HTR-8/SVneo (cell line): ENCODE data around the gene PIN1.

Source experiments
- DNase-seq: peaks from one replicate; pipeline ENCODE4 v3.0.0; 2011; ENCODE audit warnings: low spot score, mixed read lengths; ENCODE audit not compliant: insufficient read length
- FAIRE-seq: peaks from 2 replicates; lab custom pipeline; 2011; peaks lifted over from hg19 to GRCh38; lab: Jason Lieb, UNC

The PIN1 gene

DNA sequence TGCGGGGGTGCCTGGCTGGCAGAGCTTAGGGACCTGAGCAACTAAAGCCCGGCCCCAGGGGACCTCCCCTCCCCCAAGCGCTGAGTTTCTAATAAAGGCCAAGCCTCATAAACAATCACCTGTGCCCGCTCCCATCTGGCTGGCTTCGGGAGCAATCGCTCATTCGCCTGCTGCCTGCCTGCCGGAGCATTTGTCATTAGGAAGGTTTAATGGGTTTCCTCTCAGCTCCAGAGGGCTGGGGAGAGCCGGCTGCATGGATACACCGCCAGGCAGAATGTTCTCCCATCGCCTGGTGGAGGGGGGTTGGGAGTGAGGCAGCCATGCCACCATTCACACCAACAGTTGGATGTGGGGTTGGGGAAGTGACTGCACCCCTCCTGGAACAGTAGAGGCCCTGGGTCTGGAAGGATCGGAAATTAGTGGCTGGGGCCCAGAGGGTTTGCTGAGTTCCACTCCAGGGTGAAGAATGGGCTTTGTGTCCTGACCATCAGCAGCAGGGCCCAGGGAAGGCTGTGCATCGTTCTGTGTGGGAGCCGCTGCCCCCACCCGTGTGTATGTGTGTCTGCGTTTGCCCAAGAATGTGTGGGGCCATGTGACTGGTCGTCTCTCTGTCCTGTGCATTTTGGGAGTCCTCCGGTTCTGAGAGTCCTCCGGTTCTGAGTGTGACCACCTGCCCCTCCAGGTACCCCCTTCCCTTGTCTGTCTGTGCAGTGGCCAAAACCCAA lies 15.3 kb downstream of the PIN1 start:
- no peak for DNase-seq
- no peak for FAIRE-seq

DNA sequence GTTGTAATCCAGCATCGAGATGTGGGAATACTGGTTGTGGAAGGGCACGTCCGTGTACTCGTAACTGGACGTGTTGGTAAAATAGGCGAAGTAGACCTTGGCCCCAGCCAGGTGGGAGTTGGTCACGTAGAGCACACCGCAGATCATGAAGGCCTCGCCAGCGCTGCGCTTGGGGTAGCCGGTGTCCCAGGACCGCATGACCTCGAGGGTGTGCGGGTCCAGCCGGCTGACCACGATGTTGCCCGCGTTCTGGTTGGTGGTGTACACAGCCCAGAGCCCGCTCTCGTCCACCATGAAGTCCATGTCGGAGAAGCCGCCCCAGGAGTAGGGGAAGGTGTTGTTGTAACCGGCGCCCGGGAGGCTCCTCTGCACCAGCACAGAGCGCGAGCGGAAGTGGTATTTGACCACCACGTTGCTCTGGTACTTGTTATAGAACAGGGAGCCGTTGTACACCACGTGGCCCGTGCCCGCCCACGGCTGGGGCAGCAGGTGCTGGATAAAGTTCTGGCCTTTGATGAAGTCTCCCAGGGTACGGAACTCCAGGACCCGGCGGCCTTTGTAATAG lies 19.2 kb downstream of the PIN1 start:
- DNase-seq (no peak), FAIRE-seq (peak; percentile 36)

DNA sequence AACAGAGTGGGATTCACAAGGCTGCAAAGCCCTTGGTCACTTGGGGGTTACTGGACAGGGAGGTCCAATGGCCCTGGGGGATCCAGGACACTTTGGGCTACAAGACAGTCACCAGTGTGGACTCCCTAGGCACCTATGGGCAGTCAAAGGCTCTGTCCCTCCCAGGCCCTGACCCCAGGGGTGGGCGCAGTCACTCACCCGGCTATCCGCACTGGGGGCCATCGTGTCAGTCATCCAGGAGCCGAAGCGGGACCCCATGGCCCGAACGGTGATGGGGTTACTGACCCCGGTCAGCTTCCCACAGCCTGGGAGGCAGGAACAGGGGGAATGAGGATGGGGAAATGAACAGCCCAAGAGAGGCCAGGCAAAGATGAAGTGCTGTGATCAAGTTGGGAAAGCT lies 21.5 kb downstream of the PIN1 start:
- no peak for DNase-seq
- FAIRE-seq, result no peak

DNA sequence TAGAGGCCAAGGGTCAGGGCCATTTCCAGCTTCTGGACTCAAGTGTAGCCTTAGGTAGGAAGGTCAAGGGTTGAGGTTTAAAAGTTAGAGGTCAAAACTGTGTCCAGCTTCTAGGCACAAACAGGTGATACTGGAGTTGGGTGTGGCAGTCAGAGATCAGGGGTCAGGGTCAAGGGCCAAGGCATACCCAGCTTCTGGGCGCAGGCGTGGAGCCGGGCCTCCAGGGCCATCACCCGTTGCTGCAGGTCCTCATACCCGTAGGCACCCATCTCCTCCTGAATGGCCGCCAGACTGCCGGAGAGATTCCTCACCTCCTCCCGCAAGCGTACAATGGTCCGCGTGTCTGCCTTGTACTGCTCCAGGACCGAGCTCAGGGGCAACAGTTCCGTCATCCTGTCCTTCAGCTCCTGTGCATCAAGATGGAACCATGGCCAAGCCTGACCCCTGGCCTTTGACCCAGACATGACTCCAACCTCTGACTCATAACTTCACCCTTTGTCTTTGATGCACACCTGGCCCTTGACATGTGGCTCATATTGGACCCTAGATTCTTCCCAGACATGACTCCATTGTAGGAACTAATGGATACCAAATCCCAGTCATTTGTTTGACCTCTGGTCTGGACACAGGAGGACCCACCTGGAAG lies 22.1 kb downstream of the PIN1 start:
- FAIRE-seq, result no peak
- no peak for DNase-seq

DNA sequence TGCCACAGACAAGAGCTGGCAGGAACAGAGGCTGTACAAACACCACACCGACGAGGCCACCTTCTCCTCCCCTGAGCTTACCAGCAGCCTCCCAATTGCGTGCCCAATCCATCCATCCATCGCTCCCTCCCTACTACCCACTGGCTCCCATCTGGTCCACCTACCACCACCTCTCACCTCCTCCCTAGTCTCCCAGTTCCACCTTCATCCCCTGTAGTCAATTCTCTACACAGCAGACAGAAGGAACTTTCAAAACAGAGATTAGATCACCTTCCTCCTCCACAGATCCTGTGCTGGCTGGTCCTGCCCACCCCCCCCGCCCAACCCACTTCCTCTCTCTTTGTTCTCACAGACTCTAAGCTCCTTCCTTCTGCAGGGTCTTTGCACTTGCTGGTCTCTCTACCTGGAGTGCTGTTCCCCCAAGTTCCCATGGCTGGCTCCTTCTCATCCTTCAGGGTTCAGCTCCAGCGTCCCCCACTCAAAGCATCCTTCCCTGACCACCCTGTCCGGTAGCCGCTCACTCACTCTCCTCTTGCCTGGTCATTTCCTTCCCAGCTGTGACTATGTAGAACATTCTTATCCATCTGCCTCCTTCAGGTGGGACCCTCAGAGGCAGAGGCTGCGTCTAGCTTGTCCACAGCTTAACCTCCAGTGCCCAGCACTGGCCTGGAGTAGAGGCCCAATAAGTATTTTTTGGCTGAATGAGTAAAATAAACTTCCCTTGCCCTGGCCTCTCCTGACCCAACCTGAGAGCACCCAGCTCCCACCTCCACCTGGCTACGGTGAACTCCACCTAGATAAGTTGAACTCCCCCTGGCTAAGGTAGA lies 23.0 kb downstream of the PIN1 start:
- FAIRE-seq (peak; percentile 40), DNase-seq (no peak)

DNA sequence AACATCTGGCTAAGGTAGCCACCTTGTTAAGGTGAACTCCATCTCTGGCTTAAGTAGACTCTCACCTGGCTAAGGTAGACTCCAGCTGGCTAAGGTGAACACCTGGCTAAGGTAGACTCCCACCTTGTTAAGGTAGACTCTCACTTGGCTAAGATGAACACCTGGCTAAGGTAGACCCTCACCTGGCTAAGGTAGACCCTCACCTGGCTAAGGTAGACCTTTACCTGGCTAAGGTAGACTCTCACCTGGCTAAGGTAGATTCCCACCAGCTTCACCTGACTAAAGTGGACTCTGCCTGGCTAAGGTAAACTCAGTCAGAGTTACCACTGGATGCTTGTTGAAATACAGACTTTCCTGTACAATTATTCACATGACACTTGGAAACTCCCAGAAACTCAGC lies 23.6 kb downstream of the PIN1 start:
- no peak for DNase-seq
- FAIRE-seq, result no peak

DNA sequence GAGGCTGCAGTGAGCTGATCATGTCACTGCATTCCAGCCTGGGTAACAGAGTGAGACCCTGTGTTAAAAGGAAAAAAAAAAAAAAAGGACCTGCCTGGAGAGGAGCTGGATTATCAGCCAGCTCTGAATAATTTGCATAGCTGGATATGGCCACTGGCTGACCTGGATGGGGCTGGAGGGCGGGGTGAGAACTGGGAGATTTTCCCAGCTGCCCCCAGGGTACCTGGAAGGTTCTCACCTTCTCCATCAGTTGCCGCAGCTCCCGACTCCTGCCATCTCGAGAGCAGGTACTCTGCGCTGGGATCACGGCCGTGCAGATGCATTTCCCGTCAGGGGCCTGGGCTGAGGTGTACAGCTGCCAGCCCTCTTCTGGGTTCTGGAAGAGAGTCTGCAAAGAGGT lies 25.3 kb downstream of the PIN1 start:
- no peak for DNase-seq
- no peak for FAIRE-seq

GRCh38 chr19:9861503-9861902 lies 26.4 kb downstream of the PIN1 start:
- FAIRE-seq, result no peak
- DNase-seq, result no peak

GRCh38 chr19:9862938-9863337 lies 27.8 kb downstream of the PIN1 start:
- DNase-seq (no peak), FAIRE-seq (no peak)

DNA sequence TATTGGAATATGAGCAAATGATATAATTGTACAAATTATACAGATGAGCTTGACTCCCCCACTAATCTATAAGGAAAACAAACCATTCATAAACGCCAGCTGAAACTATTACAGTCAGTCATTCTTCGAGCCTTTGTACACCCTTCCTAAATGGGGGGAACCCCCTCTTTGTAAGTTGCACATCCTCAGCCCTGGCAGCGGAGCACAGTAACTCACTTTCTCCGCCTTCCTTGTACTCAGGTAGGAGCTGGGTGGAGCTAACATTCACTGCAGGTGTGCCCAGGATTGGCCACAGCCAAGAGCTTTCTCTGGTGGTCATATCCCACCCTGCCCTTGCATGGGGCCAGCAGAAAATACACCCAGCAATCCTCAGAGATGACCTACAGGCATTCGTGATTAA lies 28.6 kb downstream of the PIN1 start:
- FAIRE-seq (no peak), DNase-seq (no peak)

GRCh38 chr19:9865732-9866501 lies 30.8 kb downstream of the PIN1 start:
- DNase-seq (no peak), FAIRE-seq (no peak)

GRCh38 chr19:9868983-9869617 lies 34.0 kb downstream of the PIN1 start:
- DNase-seq (no peak), FAIRE-seq (no peak)

- peak; percentile 16 for FAIRE-seq
These were observed 36.7 kb downstream of the PIN1 start for GRCh38 chr19:9871626-9872338.

DNA sequence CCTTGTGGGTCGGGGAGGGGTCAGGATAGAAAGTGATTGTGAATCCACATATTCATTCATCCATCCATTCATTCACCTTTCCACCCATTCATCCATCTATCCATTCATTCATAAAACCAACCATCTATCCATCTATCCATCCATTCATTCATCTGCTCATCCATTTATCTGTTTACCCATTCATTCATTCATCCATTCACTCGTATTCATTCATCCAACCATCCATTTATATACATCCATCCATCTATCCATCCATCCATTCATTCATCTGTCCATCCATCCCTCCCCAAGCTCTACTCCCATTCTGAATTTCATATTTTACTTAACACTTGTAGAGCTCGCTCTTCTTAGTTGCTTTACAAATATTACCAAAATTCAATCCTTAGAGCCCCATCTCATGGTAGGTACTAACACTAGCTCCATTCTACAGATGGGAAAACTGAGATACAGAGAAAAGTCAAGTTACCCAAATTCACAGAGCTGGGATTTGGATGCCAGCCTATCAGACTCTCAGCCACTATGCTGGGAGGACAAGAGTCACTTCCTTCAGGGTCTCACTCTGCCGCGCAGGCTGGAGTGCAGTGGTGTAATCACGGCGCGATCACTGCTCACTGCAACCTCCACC lies 37.6 kb downstream of the PIN1 start:
- FAIRE-seq (no peak), DNase-seq (no peak)

More at GRCh38 chr19:9871626-9872338, 36.7 kb downstream of the PIN1 start:
- no peak for DNase-seq

DNA sequence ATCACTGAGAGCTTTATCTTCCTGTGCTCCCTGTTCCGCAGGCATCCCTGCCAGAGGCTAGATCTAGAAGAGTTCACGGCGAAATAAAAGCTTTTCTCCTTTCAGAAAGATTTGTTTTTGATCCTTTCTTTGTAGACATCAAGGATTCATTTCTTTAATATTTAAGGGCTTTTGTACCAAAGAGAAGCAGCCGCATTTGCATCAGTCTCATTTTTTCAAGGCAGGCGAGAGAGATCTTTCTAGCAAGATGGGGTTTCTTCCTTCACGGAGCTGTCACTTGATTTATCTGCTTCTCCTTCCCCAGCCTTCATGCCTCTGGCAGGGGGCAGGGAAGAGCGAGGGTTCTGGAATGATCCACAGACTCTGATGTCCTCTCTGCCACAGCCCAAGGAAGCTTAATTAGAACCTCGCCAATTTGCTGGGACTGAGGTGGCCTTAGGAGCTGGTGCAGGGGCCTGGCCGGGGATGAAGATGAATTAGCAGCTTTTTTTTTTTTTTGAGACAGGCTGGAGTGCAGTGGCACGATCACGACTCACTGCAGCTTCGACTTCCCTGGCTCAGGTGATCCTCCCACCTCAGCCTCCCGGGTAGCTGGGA lies 40.0 kb downstream of the PIN1 start:
- DNase-seq (no peak), FAIRE-seq (no peak)

DNA sequence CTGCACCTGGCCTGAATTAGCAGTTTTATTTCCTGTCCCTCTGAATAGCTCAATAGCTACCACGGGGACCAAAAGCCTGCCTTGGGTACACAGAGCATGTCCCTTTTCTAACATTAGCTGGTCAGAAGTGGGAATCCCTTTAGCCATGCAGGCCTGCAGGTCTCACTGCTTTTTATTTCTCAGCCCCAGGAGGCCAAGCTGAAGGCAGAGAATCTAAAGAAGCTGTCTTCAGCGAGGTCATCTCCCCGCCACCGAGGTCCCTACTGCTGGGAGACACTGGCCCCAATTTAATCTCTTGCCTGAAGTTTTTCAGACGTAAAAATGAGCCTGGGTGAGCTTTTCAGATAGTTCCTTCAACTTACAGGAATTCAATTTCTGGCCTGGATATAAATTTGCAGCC lies 40.7 kb downstream of the PIN1 start:
- FAIRE-seq, result no peak
- no peak for DNase-seq

GRCh38 chr19:9877780-9878510 lies 42.8 kb downstream of the PIN1 start:
- FAIRE-seq, result peak; percentile 84
- no peak for DNase-seq
